Keratinocyte (primary cell): ENCODE measurements around the gene LPIN1.

Experiments
- CTCF ChIP-seq, 3 experiments: IDR thresholded peaks in 1 of 3; conservative IDR thresholded peaks in 1 of 3; optimal IDR thresholded peaks in 1 of 3; 2 replicates in 2 of 3; 3 replicates in 1 of 3; pipeline versions ENCODE3 to v1.5.1; 2011; ENCODE audit warnings: low read length in 3 of 3, mild to moderate bottlenecking in 3 of 3, moderate library complexity in 2 of 3, control low read depth in 1 of 3, inconsistent platforms in 1 of 3; ENCODE audit not compliant: insufficient read depth in 2 of 3; ENCODE audit errors: extremely low read depth in 1 of 3
- EZH2 ChIP-seq: IDR thresholded peaks from one replicate; pipeline ENCODE4 v1.6.1; 2012; ENCODE audit warnings: inconsistent platforms, mild to moderate bottlenecking, low read length, moderate library complexity

GRCh38 chr2:11829324-11829946, 83.0 kb downstream of the LPIN1 start:
- TF ChIP-seq CTCF (optimal IDR thresholded peaks at IDR 0.05 in 1 of 3, IDR thresholded peaks at IDR 0.05 in 1 of 3, conservative IDR thresholded peaks at IDR 0.05 in 1 of 3; ENCODE audit: extremely low read depth in 1 of 3, insufficient read depth in 2 of 3, low read length in 3 of 3): peak; percentile 15 to 61 (median 37)
- no peak for TF ChIP-seq EZH2
